GM12872 (cell line): Measurements from ENCODE around the gene SLC25A47.

Experiments
- CTCF ChIP-seq: IDR thresholded peaks from 3 replicates; pipeline ENCODE4 v1.5.1; 2011; ENCODE audit warnings: low read depth, mild to moderate bottlenecking, low read length, moderate library complexity; ENCODE audit not compliant: insufficient read depth

Gene SLC25A47

GRCh38 chr14:100376751-100377171 is 53.6 kb downstream of the SLC25A47 start:
- 0 out of 3 replicates have a peak, but pooled peaks have one; percentile 9 for TF ChIP-seq CTCF
